Liver (tissue), 9 donors: Measurements from ENCODE around the gene ACER2. TPM values are rescaled to one million over a fixed set of nuclear protein-coding genes. Genes with fewer than 3 reads are reported as not detected.
"Not testable (repeated sequence)": the region's sequence is repeated elsewhere in the genome, so short reads cannot be mapped to it uniquely, and the experiment has no call there.

ENCODE experiments used
- DNase-seq: peaks from one replicate; pipeline ENCODE4 v3.0.0-alpha.2; 2017; ENCODE audit warnings: low spot score
- H3K27ac ChIP-seq, 2 donors: one replicate each; pipeline ENCODE4 v1.7.0; 2013; ENCODE audit warnings: inconsistent platforms in 2 of 2, low read length in 2 of 2, control low read depth in 1 of 2, low read depth in 1 of 2, mild to moderate bottlenecking in 1 of 2
- H3K27me3 ChIP-seq, 4 donors: one replicate each; pipeline versions ENCODE4 v1.6.1 to v1.7.0; 2013; ENCODE audit warnings: low read length in 3 of 4, inconsistent platforms in 1 of 4, mild to moderate bottlenecking in 1 of 4, moderate library complexity in 1 of 4; ENCODE audit not compliant: control insufficient read depth in 4 of 4, insufficient read depth in 4 of 4
- H3K36me3 ChIP-seq, 4 donors: one replicate each; pipeline versions ENCODE4 v1.6.1 to v1.7.0; 2013; ENCODE audit warnings: low read length in 3 of 4, mild to moderate bottlenecking in 3 of 4, low read depth in 1 of 4, moderate library complexity in 1 of 4; ENCODE audit not compliant: control insufficient read depth in 4 of 4, insufficient read depth in 3 of 4
- H3K4me1 ChIP-seq, 4 donors: one replicate each; pipeline versions ENCODE4 v1.6.1 to v1.7.0; 2013; ENCODE audit warnings: low read length in 3 of 4, mild to moderate bottlenecking in 3 of 4, moderate library complexity in 1 of 4; ENCODE audit not compliant: control insufficient read depth in 4 of 4, insufficient read depth in 4 of 4
- H3K4me3 ChIP-seq, 3 donors: one replicate each; pipeline versions ENCODE4 v1.6.1 to v1.7.0; 2013; ENCODE audit warnings: low read length in 3 of 3, control low read depth in 1 of 3, low read depth in 1 of 3, mild to moderate bottlenecking in 1 of 3
- H3K9ac ChIP-seq, 2 donors: one replicate each; pipeline ENCODE4 v1.7.0; 2013; ENCODE audit warnings: low read length in 2 of 2, mild to moderate bottlenecking in 2 of 2, moderate library complexity in 2 of 2, control low read depth in 1 of 2, low read depth in 1 of 2
- H3K9me3 ChIP-seq, 4 donors: one replicate each; pipeline versions ENCODE4 v1.6.1 to v1.7.0; 2013; ENCODE audit warnings: low read length in 3 of 4; ENCODE audit not compliant: control insufficient read depth in 4 of 4
- CTCF ChIP-seq: fragments of 150-350 bp; IDR thresholded peaks from 2 replicates; pipeline ENCODE4 v1.5.1; 2017; ENCODE audit warnings: improper control_type of control experiment, low read depth, low read length; ENCODE audit not compliant: missing input control
- EGR1 ChIP-seq, 2 donors: IDR thresholded peaks; 2 replicates each; pipeline ENCODE4 v1.6.1; 2016 to 2018; ENCODE audit warnings: antibody characterized with exemption in 2 of 2, low read depth in 2 of 2
- FOXA1 ChIP-seq: IDR thresholded peaks from 2 replicates; pipeline ENCODE4 v1.6.1; 2016; ENCODE audit warnings: antibody characterized with exemption
- FOXA2 ChIP-seq: IDR thresholded peaks from 2 replicates; pipeline ENCODE4 v1.6.1; 2016; ENCODE audit warnings: antibody characterized with exemption
- GABPA ChIP-seq, 2 donors: IDR thresholded peaks in 1 of 2; conservative IDR thresholded peaks in 1 of 2; 2 replicates each; pipeline ENCODE4 v1.6.1; 2016; ENCODE audit warnings: antibody characterized with exemption in 2 of 2, mild to moderate bottlenecking in 1 of 2, moderate library complexity in 1 of 2
- HNF4A ChIP-seq, 2 donors: conservative IDR thresholded peaks; 2 replicates each; pipeline ENCODE4 v1.6.1; 2016; ENCODE audit warnings: antibody characterized with exemption in 2 of 2, mild to moderate bottlenecking in 2 of 2
- HNF4G ChIP-seq: IDR thresholded peaks from 2 replicates; pipeline ENCODE4 v1.6.1; 2016; ENCODE audit warnings: antibody characterized with exemption
- JUND ChIP-seq, 2 donors: IDR thresholded peaks; 2 replicates each; pipeline ENCODE4 v1.6.1; 2016; ENCODE audit warnings: antibody characterized with exemption in 2 of 2
- MAX ChIP-seq: IDR thresholded peaks from 2 replicates; pipeline ENCODE4 v1.6.1; 2016; ENCODE audit warnings: antibody characterized with exemption
- NR2F2 ChIP-seq: IDR thresholded peaks from 2 replicates; pipeline ENCODE4 v1.6.1; 2016; ENCODE audit warnings: antibody characterized with exemption
- RAD21 ChIP-seq, 2 donors: IDR thresholded peaks; 2 replicates each; pipeline ENCODE4 v1.6.1; 2016; ENCODE audit warnings: antibody characterized with exemption in 2 of 2, mild to moderate bottlenecking in 2 of 2
- RXRA ChIP-seq, 2 donors: IDR thresholded peaks; 2 replicates each; pipeline ENCODE4 v1.6.1; 2017 to 2018; ENCODE audit warnings: antibody characterized with exemption in 2 of 2, mild to moderate bottlenecking in 1 of 2
- SP1 ChIP-seq: IDR thresholded peaks from 2 replicates; pipeline ENCODE4 v1.6.1; 2018; ENCODE audit warnings: antibody characterized with exemption, mild to moderate bottlenecking
- TAF1 ChIP-seq: conservative IDR thresholded peaks from 2 replicates; pipeline ENCODE4 v1.6.1; 2016; ENCODE audit warnings: antibody characterized with exemption, mild to moderate bottlenecking
- YY1 ChIP-seq: IDR thresholded peaks from 2 replicates; pipeline ENCODE4 v1.6.1; 2016; ENCODE audit warnings: antibody characterized with exemption, mild to moderate bottlenecking
- ZBTB33 ChIP-seq: IDR thresholded peaks from 2 replicates; pipeline ENCODE4 v1.6.1; 2016; ENCODE audit warnings: antibody characterized with exemption
- WGBS: extraction: QIAGEN DNeasy Blood & Tissue Kit; methylation state at CpG from one replicate; pipeline ENCODE4 v1.1.7; 2013; 5-methylcytosine and 5-hydroxymethylcytosine counted together
- polyA plus RNA-seq, 2 donors: library from polyadenylated mRNA; stranded (reverse) in 1 of 2; unstranded in 1 of 2; fragments of 200-250 nt in 1 of 2; fragments of >200 nt in 1 of 2; fragmentation: Nextera tagmentation in 1 of 2; extraction: Ambion mirVana in 1 of 2; gene quantifications; one replicate each; pipeline versions ENCODE4 v1.2.1 to v1.2.3, GENCODE V29; 2013 to 2015
- total RNA-seq, 2 donors: library from RNA; depleted of rRNA; stranded (reverse); fragments of >200 nt; gene quantifications; one replicate each; pipeline ENCODE4 v1.2.3, GENCODE V29; 2014
- TF ChIP-seq, protein P1 (sequence below): IDR thresholded peaks from 2 replicates; pipeline ENCODE4 v1.6.1; 2016; ENCODE audit warnings: antibody characterized with exemption, mild to moderate bottlenecking
- TF ChIP-seq, protein P2 (sequence below): IDR thresholded peaks from 2 replicates; pipeline ENCODE4 v1.6.1; 2016; ENCODE audit warnings: antibody characterized with exemption
- donor health status: healthy.
- donor health status: healthy.
- donor health status: healthy.
- donor health status: healthy.
- donor health status: healthy.

ACER2 gene
- total and polyA plus RNA-seq, 4 donors = 0.47 to 4.0 (median 1.9) TPM

GRCh38 chr9:19432473-19432872 lies 23.7 kb downstream of the ACER2 start:
- DNase-seq = no peak
- no peaks in the 10 kb centered on the region for H3K4me1 ChIP-seq
- no peaks in the 10 kb centered on the region for H3K27me3 ChIP-seq
- no peaks in the 10 kb centered on the region for H3K36me3 ChIP-seq
- no peak for TF ChIP-seq RXRA (IDR thresholded peaks at IDR 0.05)
- no peak for TF ChIP-seq TAF1
- H3K9me3 ChIP-seq = no peaks in the 10 kb centered on the region
- no peak overlapping the region for H3K4me3 ChIP-seq
- H3K9ac ChIP-seq = no peak overlapping the region
- no peak overlapping the region for H3K27ac ChIP-seq

DNA sequence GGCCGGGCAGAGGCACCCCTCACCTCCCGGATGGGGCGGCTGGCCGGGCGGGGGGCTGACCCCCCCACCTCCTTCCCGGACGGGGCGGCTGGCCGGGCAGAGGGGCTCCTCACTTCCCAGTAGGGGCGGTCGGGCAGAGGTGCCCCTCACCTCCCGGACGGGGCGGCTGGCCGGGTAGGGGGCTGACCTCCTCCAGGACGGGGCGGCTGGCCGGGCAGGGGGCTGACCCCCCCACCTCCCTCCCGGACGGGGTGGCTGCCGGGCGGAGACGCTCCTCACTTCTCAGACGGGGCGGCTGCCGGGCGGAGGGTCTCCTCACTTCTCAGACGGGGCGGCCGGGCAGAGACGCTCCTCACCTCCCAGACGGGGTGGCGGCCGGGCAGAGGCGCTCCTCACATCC lies 24.9 kb downstream of the ACER2 start:
- not testable (repeated sequence) for H3K9me3 ChIP-seq, DNase-seq, H3K9ac ChIP-seq

GRCh38 chr9:19440376-19440775 lies 31.6 kb downstream of the ACER2 start:
- Histone ChIP-seq H3K4me1 (peaks cover 0 to 2% (median 0%) of the 10 kb centered on the region in 4 donors), H3K4me3 (no peak overlapping the region), H3K36me3 (peaks cover 0 to 2% (median 0%) of the 10 kb centered on the region in 4 donors), H3K27me3 (no peaks in the 10 kb centered on the region), H3K9me3 (no peaks in the 10 kb centered on the region), H3K9ac (no peak overlapping the region), H3K27ac (no peak overlapping the region)
- WGBS = 96% methylated on average over 1 of the region's 1 CpG
- TF ChIP-seq, protein P1, sequence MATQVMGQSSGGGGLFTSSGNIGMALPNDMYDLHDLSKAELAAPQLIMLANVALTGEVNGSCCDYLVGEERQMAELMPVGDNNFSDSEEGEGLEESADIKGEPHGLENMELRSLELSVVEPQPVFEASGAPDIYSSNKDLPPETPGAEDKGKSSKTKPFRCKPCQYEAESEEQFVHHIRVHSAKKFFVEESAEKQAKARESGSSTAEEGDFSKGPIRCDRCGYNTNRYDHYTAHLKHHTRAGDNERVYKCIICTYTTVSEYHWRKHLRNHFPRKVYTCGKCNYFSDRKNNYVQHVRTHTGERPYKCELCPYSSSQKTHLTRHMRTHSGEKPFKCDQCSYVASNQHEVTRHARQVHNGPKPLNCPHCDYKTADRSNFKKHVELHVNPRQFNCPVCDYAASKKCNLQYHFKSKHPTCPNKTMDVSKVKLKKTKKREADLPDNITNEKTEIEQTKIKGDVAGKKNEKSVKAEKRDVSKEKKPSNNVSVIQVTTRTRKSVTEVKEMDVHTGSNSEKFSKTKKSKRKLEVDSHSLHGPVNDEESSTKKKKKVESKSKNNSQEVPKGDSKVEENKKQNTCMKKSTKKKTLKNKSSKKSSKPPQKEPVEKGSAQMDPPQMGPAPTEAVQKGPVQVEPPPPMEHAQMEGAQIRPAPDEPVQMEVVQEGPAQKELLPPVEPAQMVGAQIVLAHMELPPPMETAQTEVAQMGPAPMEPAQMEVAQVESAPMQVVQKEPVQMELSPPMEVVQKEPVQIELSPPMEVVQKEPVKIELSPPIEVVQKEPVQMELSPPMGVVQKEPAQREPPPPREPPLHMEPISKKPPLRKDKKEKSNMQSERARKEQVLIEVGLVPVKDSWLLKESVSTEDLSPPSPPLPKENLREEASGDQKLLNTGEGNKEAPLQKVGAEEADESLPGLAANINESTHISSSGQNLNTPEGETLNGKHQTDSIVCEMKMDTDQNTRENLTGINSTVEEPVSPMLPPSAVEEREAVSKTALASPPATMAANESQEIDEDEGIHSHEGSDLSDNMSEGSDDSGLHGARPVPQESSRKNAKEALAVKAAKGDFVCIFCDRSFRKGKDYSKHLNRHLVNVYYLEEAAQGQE = no peak
- no peak for TF ChIP-seq ZBTB33
- no peak for TF ChIP-seq TAF1
- no peak for TF ChIP-seq JUND (IDR thresholded peaks at IDR 0.05)
- no peak for TF ChIP-seq YY1
- TF ChIP-seq HNF4G = no peak
- TF ChIP-seq, protein P2, sequence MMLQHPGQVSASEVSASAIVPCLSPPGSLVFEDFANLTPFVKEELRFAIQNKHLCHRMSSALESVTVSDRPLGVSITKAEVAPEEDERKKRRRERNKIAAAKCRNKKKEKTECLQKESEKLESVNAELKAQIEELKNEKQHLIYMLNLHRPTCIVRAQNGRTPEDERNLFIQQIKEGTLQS = no peak
- no peak for TF ChIP-seq FOXA2
- no peak for TF ChIP-seq GABPA (IDR thresholded peaks at IDR 0.05 in 1 of 2, conservative IDR thresholded peaks at IDR 0.05 in 1 of 2)
- TF ChIP-seq EGR1 (IDR thresholded peaks at IDR 0.05; ENCODE audit: low read depth in 2 of 2) = no peak
- no peak for TF ChIP-seq FOXA1
- no peak for TF ChIP-seq RXRA (IDR thresholded peaks at IDR 0.05)
- no peak for TF ChIP-seq MAX
- TF ChIP-seq CTCF = no peak
- no peak for TF ChIP-seq RAD21 (IDR thresholded peaks at IDR 0.05)
- TF ChIP-seq NR2F2 = no peak
- TF ChIP-seq HNF4A (conservative IDR thresholded peaks at IDR 0.05) = no peak
- TF ChIP-seq SP1 = no peak
- no peak for DNase-seq

More for the DNA sequence above, 24.9 kb downstream of the ACER2 start:
- H3K36me3 ChIP-seq, H3K4me3 ChIP-seq, H3K4me1 ChIP-seq, H3K27ac ChIP-seq, H3K27me3 ChIP-seq: not testable (repeated sequence)
- WGBS = 97% methylated on average over 33 of the region's 35 CpGs
